KMS-11 (cell line): Measurements from ENCODE around the gene SLFN12L.

Experiments
- H2AFZ ChIP-seq: fragments of 200-600 bp; sonication (generic); 2 replicates; pipeline ENCODE4 v1.6.1; 2016; ENCODE audit warnings: antibody characterized with exemption, mixed run types, low read depth
- H3K27ac ChIP-seq: fragments of 200-600 bp; sonication (generic); 2 replicates; pipeline ENCODE4 v1.6.1; 2016; ENCODE audit warnings: mild to moderate bottlenecking, mixed run types
- H3K27me3 ChIP-seq: fragments of 200-600 bp; sonication (generic); 2 replicates; pipeline ENCODE4 v1.6.1; 2017; ENCODE audit warnings: mild to moderate bottlenecking, low read depth, mixed run types, moderate library complexity; ENCODE audit not compliant: insufficient read depth
- H3K36me3 ChIP-seq: fragments of 200-600 bp; sonication (generic); 2 replicates; pipeline ENCODE4 v1.6.1; 2017; ENCODE audit warnings: mild to moderate bottlenecking, mixed run types; ENCODE audit not compliant: insufficient read depth
- H3K4me1 ChIP-seq: fragments of 200-600 bp; sonication (generic); 2 replicates; pipeline ENCODE4 v1.6.1; 2016; ENCODE audit warnings: mild to moderate bottlenecking, low read depth, mixed run types; ENCODE audit not compliant: poor library complexity, severe bottlenecking
- H3K4me2 ChIP-seq: fragments of 200-600 bp; sonication (generic); 2 replicates; pipeline ENCODE4 v1.7.0; 2016; ENCODE audit warnings: mild to moderate bottlenecking, mixed run types
- H3K4me3 ChIP-seq: fragments of 200-600 bp; sonication (generic); IDR thresholded peaks from 2 replicates; pipeline ENCODE4 v1.6.1; 2017; ENCODE audit warnings: low read depth, low read length, mixed read lengths; ENCODE audit not compliant: insufficient read depth
- H3K79me2 ChIP-seq: fragments of 200-600 bp; sonication (generic); 2 replicates; pipeline ENCODE4 v1.6.1; 2016; ENCODE audit warnings: low read depth, mixed run types; ENCODE audit not compliant: insufficient read depth
- H3K9ac ChIP-seq: fragments of 200-600 bp; sonication (generic); 2 replicates; pipeline ENCODE4 v1.6.1; 2016; ENCODE audit warnings: mild to moderate bottlenecking, mixed run types
- H4K20me1 ChIP-seq: fragments of 200-600 bp; sonication (generic); 2 replicates; pipeline ENCODE4 v1.6.1; 2016; ENCODE audit warnings: mild to moderate bottlenecking, mixed run types; ENCODE audit not compliant: insufficient read depth
- CTCF ChIP-seq: fragments of 200-600 bp; sonication (generic); conservative IDR thresholded peaks from 2 replicates; pipeline ENCODE4 v1.6.1; 2017; ENCODE audit warnings: low read depth, mild to moderate bottlenecking, antibody characterized with exemption, low read length, moderate library complexity, mixed read lengths

Gene SLFN12L

DNA sequence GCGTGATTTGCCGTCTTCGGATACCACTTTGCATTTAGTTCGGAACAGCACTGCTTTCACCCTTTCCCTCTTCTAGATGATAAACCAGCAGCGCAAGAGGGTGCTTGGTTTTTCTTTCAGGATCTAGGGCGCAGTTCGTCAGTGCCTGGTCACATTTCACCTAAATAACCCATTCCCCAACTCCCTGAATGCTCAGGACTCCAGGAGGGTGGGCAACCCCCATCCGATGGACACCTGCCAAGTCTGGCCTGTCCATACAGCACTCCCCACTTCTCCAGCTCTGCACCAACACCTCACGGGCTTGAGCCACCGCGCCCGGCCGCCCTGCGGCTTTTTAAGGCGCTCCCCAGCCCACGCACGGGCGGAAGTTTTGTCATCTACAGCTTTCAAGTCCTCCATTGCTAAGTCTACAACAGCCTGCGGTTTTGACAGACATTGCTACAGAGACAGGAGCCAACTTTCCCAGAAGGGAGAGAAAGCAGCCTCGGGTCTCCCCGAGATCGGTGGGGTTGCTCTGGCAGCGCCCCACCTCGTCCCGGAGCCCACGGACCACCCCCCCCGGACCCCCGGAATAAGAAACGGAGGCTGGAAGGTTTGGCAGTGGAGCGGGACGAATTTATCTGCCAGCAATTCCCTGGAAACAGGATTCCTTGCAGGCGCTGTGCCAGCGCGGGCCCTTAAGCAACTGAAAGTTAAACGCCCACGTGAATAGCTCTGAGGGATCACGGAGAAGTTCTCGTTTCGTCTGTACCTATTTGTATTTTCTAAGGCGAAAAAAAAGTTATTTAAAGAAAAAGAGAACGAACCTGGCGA, 50.4 kb downstream of the SLFN12L start:
- Histone ChIP-seq H3K27me3 (no peaks in the 10 kb centered on the region), H3K79me2 (no peaks in the 10 kb centered on the region), H2AFZ (peak overlapping the region; percentile 57), H3K9ac (peak overlapping the region; percentile 19; the same call in 1 of the 2 replicates), H3K4me2 (peak overlapping the region; percentile 41; the same call in 1 of the 2 replicates), H3K27ac (no peak overlapping the region), H3K4me3 (no peak overlapping the region), H3K36me3 (no peaks in the 10 kb centered on the region), H4K20me1 (no peaks in the 10 kb centered on the region), H3K4me1 (no peaks in the 10 kb centered on the region)
- TF ChIP-seq CTCF = no peak

DNA sequence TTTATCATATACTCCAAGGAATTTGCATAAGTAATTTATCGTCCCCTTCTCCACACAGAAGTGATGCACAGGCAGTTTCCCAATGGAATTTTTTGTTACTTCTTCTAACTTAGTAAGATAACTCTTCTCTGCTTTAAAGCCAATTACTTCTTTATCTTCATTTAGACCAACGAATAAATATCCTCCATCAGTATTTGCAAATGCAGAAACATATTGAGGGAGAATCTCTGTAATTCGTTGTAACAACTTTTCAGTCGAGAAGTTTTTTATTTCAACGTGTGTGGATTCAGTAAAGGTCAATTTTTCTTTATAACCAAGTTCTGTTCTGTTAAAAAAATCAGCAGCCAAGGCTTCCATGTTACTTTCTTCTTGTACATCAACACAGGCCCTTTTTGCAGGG, 58.2 kb downstream of the SLFN12L start:
- TF ChIP-seq CTCF = no peak
- Histone ChIP-seq H3K9ac (no peak overlapping the region), H3K4me1 (no peaks in the 10 kb centered on the region), H3K79me2 (no peaks in the 10 kb centered on the region), H3K36me3 (no peaks in the 10 kb centered on the region), H4K20me1 (no peaks in the 10 kb centered on the region), H3K4me2 (no peak overlapping the region), H3K27me3 (no peaks in the 10 kb centered on the region), H3K4me3 (no peak overlapping the region), H3K27ac (no peak overlapping the region), H2AFZ (no peak overlapping the region)

GRCh38 chr17:35477248-35477647, 60.2 kb downstream of the SLFN12L start:
- no peaks in the 10 kb centered on the region for H3K27me3 ChIP-seq
- no peaks in the 10 kb centered on the region for H4K20me1 ChIP-seq

GRCh38 chr17:35476283-35476820, 61.1 kb downstream of the SLFN12L start:
- no peak for TF ChIP-seq CTCF
- no peaks in the 10 kb centered on the region for H3K36me3 ChIP-seq
- H3K4me2 ChIP-seq = no peak overlapping the region
- H3K79me2 ChIP-seq = no peaks in the 10 kb centered on the region
- no peak overlapping the region for H3K4me3 ChIP-seq
- H3K27ac ChIP-seq = no peak overlapping the region
- no peak overlapping the region for H3K9ac ChIP-seq
- no peaks in the 10 kb centered on the region for H3K4me1 ChIP-seq
- no peak overlapping the region for H2AFZ ChIP-seq
- no peaks in the 10 kb centered on the region for H4K20me1 ChIP-seq
- H3K27me3 ChIP-seq = no peaks in the 10 kb centered on the region

More at GRCh38 chr17:35477248-35477647, 60.2 kb downstream of the SLFN12L start:
- Histone ChIP-seq H3K27ac (no peak overlapping the region), H2AFZ (no peak overlapping the region), H3K79me2 (no peaks in the 10 kb centered on the region), H3K36me3 (no peaks in the 10 kb centered on the region), H3K4me2 (no peak overlapping the region), H3K4me1 (no peaks in the 10 kb centered on the region), H3K9ac (no peak overlapping the region), H3K4me3 (no peak overlapping the region)
- TF ChIP-seq CTCF = no peak
